NCI-H446 treated with DMSO at 0.1 percent for 48 hours (cell line): ENCODE measurements around the gene AOX1.
"Not testable (repeated sequence)": the region's sequence is repeated elsewhere in the genome, so short reads cannot be mapped to it uniquely, and the experiment has no call there.

Experiments
- DNase-seq: peaks from one replicate; lab custom pipeline; 2025; lab: John Stamatoyannopoulos, UW

The AOX1 gene

DNA sequence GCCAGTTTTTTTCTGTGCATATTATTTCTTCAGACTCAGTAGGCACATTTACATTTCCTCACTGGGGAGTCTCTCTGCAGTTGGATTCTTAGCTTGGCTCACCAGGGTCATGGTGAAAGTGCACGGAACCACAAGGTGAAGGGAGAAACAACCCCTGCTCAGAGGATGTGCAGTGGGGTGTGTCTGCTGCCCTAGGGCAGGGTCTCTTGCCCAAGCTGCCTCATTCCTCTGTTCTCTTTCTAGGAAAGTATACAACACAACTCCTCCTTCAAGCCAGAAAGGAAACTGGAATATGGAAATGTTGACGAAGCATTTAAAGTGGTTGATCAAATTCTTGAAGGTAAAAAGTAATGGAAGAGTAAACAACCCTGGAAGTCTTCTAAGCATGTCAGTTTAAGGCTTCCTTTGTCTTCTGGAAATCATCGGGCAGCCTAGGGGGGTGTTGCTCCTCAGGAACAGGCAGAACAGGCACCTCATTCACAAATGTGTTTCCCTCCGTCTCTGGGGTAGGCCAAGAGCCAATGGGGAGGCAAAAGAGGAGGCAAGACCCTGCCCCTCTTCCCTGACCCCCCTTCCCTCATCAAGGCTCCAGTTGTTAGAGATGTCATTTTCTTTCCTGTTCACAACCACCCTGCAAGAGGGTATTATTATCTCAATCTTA, 41.4 kb downstream of the AOX1 start:
- DNase-seq, result no peak

DNA sequence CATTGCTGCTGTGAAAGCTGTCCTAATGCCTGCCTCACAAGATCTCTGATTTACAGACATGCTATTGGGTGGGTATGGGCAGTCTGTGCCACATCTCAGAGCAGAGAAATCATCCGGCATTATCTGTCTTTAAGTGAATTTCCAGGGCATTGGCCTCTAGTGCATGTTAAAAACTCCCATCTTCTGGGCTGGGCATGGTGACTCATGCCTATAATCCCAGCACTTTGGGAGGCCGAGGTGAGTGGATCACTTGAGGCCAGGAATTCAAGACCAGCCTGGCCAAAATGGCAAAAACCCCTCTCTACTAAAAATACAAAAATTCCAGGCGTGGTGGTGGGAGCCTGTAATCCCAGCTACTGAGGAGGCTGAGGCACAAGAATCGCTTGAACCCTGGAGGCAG, 42.6 kb downstream of the AOX1 start:
- DNase-seq, result not testable (repeated sequence)

DNA sequence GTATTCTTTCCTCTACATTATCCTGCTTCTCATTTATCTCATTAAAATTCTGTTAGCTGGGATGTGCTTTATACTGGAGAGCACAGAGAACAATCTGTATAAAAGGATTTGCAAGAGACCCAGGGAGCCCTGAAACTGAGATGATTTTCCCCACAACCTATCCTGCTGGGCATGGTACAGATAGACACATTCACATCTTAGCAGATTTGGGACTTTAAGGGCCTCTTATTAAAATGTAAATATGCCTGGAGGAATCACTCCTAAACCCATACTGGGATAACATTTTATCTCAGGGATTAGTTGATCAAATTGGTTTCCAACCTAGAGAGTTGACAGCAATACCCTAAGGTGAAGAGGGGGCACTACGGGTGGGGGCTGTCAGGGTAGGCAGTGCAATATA, 45.5 kb downstream of the AOX1 start:
- no peak for DNase-seq

- DNase-seq, result no peak
Measured at GRCh38 chr2:200634231-200634964, 48.6 kb downstream of the AOX1 start.

- DNase-seq, result no peak
Measured at GRCh38 chr2:200635251-200635650, 49.4 kb downstream of the AOX1 start.

- DNase-seq, result no peak
Measured at GRCh38 chr2:200637901-200638300, 52.1 kb downstream of the AOX1 start.

DNA sequence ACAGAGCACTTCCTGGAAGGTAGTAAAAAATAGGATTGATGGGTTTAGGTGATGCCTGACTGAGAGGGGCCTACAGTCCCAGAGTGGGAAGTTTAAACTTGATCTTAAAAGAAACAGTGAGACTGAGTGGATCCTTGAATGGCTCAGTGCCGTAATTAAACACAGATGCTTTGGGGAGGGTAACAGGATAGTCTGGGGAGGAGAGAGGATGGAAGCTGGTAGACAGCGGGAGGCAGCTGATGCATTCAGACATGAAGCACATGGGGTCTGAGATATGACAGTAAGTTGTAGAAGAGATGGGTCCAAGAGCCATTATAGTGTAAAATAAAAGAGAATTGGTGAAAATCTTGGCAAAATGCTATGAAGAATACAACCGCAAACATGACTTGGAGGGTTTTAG, 54.4 kb downstream of the AOX1 start:
- no peak for DNase-seq

DNA sequence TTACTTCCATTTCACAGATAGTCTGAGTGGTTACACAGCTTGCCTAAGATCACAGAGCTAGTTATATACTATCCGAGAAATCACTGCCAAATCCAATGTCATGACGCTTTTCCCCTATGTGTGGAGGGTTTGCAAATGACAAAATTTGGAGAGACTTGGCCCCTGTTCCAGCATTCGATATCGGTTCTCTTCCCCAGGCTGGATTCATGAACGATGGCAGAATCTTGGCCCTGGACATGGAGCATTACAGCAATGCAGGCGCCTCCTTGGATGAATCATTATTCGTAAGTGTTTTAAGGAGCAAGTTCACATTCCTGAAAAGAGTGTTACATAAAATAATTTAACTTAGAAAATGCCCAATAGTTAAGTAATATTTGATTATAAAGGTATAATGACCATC, 55.1 kb downstream of the AOX1 start:
- no peak for DNase-seq

- DNase-seq, result not testable (repeated sequence)
Measured at GRCh38 chr2:200648518-200649281, 62.9 kb downstream of the AOX1 start.

DNA sequence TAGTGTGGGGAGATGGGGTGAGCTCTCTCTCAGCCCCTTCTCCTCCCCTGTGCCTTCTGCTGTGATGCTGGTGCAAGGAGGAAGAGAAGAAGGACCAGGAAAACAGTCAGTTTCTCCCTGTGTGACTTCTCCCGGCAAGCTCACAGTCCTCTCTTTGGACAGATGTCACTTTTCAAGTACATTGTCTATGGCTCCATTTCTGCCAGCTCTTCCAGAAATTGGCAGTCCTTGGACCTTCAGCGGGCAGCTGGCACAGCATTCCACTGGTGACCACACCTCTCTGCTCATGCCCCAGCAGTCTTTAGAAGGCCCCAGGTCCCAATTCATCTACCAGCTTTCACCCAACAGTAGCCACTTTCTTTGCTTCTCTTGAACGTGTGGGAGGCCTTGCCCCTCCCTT, 63.9 kb downstream of the AOX1 start:
- DNase-seq, result no peak

- DNase-seq, result no peak
Measured at GRCh38 chr2:200650195-200650594, 64.4 kb downstream of the AOX1 start.

DNA sequence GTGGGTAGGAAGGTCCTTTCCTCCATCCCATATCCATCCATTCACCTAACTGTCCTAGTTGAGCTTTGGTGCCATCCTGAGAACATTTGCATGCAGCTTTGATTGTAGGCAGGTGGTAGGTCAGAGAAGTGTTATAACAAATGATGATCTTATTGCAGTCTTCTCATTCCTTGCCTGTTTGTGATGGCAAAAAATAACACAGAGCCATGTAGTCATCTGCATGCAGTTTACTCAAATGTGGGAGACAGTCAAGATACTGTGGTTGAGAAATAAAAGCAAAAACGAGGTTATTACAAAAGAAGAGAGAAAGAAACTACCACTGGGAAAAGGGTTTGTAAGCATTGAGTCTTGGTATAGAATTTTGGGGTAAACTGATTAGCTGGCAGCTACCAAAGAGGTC, 66.3 kb downstream of the AOX1 start:
- DNase-seq, result no peak

- no peak for DNase-seq
Measured at GRCh38 chr2:200653021-200653420, 67.2 kb downstream of the AOX1 start.

DNA sequence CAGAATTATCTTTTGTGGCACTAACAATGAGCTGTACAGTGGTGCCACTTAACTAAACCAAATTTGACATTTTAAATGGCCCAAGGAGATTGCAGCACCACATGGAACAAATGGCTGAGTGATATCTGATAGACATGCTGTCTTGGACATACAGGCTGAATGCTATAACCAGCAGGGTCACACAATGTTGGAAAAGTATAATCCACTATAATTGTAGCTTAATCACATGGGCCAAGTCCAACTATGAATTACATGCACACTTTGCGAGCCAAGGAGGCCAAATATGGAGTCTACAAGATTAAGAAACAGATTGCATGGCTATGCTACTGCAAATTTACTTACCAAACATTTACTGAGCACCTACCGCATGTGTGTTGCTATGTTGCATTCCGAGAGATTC, 69.0 kb downstream of the AOX1 start:
- DNase-seq, result no peak

GRCh38 chr2:200655918-200656580, 70.2 kb downstream of the AOX1 start:
- no peak for DNase-seq

- DNase-seq, result no peak
Measured at GRCh38 chr2:200658278-200658864, 72.6 kb downstream of the AOX1 start.

- DNase-seq, result no peak
Measured at GRCh38 chr2:200659410-200659809, 73.6 kb downstream of the AOX1 start.

GRCh38 chr2:200661477-200661876, 75.7 kb downstream of the AOX1 start:
- DNase-seq, result no peak

GRCh38 chr2:200662727-200663126, 76.9 kb downstream of the AOX1 start:
- DNase-seq, result no peak

- DNase-seq, result no peak
Measured at GRCh38 chr2:200664770-200665494, 79.1 kb downstream of the AOX1 start.
